GM18526 (cell line): Measurements from ENCODE around the gene SLC8A1.

Experiments used
- POLR2A ChIP-seq: IDR thresholded peaks from 3 replicates; pipeline ENCODE4 v1.6.1; 2011; ENCODE audit not compliant: insufficient read length; ENCODE audit errors: extremely low read depth

SLC8A1 gene

DNA sequence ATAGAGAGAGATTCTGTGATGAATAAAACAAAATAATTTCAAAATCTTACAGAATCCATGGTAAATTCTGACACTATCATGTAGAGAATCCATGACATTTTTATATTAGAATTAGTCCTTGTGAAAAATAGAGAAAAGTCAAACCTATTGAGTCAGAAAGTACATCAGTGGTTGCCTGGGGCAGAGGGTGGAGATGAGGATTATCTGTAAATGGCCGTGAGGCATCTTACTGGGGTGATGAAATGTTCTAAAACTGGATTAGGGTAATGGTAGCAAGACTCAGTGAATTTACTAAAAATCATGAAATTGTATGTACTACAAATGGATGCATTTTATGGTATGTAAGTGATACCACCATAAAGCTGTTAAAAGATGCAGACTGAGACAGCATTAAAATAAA is 323.1 kb downstream of the SLC8A1 start:
- TF ChIP-seq POLR2A = no peak

DNA sequence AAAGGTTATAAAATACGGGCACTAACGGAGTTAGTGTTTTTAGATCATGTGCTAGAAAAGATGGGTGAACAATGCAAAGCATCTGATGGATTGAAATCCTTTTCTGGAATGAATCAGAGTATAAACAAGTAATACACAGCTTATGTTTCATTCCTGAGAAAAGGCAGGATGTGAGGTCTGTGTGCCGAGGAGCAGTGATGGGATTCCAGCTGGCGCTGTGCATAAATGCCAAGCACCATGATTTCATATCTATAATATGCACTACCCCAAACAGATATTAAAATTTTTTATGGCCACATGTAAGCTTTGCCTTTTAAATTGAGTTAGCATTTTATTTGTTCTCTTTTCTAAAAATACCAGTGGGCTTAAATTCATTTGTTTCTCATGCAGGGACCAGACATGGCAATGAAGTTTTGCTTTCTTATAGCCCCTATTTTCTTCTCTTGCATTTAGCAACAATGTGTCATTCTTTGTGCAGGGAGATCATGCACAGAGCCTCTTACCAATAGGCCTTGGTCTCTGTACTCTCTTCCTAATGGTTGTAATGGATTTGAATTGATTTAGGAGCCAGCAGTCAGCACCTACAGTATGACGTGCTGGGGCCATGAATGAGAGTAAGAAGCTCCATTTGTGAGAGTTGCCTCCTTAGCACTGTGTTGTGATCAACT is 323.9 kb downstream of the SLC8A1 start:
- TF ChIP-seq POLR2A = no peak

DNA sequence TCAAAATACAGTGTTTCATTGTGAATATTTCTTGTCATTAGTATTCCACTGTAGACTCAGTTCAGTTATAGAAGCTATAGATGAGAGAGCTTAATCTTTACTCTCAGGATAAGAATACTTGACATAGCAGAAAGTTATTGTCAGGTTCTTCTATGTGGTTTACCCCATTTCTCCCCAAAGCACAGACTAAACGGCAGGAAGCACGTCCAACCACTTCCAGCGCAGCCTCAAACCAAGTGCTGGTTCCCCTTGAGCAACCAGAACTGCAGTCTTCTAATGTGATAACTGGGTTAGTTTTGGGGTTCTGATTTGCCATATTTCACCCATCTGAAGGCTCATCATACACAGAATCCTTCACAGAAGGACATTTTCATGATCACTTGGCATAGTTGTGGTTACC is 324.7 kb downstream of the SLC8A1 start:
- TF ChIP-seq POLR2A = no peak

DNA sequence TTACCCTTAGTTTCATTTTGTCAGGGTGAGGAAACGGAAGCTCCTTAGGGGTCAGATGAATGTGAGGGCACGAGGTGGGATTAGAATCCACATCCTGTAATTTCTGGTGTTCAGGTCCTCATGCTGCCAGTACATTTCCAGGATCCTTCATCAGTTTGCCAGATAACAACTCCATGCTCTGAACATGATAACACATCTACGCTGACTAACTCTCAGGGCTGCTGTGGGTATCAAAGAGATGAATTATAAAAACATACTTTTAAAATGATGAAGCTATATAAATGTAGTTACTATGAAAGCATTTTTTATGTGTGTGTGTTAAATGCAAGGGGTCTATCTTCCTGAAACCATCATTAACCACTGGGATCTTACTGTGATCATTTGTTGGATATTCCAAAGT is 325.9 kb downstream of the SLC8A1 start:
- no peak for TF ChIP-seq POLR2A

DNA sequence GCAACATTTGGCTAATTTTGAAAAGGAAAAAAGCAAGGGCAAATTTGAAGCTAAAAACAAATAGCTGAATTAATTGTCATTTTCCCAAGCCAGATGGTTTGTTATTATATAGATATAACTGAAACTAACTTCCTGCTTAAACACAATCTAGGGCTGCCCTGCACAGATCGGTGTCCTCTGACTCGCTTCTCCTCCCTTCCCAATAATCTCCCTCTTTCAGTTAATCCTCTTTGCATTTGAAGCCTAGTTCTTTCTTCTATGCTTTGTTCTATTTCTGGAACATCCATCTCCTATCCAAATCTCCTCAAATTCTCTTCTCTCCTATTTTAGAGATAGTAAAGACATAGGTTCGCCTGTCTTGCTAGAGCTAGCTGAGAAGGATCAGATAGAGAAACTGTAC is 328.1 kb downstream of the SLC8A1 start:
- no peak for TF ChIP-seq POLR2A

DNA sequence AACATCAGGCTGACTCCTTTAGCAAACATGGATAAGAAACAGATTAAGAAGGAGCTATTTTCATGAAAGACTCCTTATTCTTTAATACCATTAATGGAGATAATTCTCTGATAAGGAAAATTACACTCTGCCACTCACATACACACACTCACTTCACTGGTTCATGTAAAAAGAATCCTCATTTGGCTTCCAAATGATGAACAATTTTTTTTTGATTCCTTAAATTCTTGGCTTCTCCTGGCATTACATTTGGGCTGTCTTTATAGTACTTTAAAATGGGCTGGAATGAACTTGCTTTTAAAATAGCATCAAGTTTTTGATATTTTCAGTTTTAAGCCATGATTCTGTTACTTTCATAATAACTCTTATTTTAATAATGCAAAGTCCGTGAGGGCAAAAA is 328.6 kb downstream of the SLC8A1 start:
- TF ChIP-seq POLR2A = no peak

DNA sequence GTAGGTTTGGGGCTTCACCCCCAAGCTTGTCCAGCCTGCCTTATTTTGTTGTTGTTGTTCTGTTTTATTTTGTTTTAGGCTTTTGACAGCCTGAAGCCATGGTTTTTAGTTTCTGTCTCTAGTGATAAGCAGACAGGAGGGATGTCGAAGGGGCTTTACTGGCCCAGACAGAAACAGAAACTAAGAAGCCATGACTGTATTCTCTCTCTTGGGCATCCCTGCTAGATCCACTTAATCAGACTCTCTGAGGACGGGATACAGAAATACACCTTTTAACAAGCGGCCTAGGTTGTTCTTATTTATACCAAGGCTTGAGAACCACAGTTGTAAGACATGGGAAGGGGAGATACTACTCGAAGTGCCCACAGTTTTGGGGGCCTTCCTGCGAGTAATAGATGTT is 330.9 kb downstream of the SLC8A1 start:
- TF ChIP-seq POLR2A = no peak

DNA sequence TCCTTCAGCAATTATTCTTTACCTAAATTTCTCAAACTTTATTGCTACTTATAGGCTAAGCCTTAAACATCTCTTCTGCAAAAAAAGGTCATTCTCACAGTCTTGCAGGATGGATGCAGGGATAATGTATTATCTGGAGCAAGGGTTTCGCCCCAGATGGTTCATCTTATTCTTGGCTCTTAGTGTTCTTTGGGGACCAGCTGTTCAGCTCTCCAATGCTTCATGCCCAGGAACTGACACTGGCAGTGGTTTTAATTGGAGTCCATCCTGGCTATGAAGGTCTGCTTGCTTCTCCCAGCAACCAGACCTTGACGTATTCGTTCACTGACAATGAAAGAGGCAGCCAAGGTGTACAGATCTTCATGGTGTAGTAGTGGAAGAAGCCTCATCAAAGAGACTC is 331.9 kb downstream of the SLC8A1 start:
- no peak for TF ChIP-seq POLR2A

DNA sequence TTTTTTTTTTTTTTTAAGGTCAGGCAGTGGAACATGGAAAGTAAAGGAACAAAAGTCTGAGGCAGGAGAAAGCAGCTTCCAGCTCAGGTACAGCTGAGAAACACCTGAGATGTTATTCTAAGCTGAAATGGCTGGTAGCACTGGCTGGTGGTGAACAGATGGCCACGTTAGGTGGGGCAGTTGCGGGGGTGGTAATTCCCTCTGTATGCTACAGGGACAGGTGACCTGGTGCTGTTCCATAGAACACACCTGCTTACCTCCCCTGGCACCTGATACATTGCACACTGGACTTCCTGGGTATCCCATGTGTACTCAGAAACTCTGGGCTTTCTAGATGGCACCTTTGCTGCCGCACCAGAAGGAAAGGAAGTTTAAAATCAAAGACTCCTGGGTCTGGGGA is 333.3 kb downstream of the SLC8A1 start:
- TF ChIP-seq POLR2A = no peak

DNA sequence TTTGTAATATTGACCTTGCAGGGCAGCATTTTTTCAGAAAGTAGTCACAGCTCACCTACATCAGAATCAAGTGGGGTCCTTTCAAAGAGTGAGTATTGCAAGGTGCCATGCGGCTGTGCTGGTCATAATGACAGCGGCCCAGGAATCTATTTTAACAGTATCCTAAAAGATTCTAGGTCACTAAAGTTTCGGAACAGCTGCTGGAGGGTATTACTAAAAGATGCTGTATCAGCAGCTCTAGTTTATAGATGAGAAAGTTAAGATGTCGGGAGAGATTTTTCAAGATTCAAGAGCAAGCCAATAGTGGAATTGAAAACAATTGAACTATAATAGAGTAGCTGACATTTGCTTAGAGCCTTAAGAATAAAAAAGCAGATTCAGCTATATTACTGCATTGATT is 336.0 kb downstream of the SLC8A1 start:
- TF ChIP-seq POLR2A = no peak

DNA sequence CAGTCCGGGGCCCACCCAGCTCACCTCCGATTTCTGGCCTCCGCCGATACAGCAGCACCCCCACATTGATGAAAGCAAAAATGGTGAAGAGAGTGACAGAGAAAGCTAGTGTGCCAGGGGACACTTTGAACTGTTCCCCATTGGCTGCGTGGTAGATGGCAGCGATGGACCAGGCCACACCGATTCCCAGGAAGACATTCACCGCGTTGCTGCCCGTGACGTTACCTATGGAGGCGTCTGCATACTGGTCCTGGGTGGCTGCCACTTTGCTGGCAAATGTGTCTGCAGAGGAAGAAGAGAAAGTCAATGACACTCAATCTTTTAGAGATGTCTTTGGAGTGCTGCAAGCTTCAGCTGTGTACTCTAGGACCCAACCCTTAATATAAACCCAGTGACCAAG is 336.5 kb downstream of the SLC8A1 start:
- TF ChIP-seq POLR2A = no peak

DNA sequence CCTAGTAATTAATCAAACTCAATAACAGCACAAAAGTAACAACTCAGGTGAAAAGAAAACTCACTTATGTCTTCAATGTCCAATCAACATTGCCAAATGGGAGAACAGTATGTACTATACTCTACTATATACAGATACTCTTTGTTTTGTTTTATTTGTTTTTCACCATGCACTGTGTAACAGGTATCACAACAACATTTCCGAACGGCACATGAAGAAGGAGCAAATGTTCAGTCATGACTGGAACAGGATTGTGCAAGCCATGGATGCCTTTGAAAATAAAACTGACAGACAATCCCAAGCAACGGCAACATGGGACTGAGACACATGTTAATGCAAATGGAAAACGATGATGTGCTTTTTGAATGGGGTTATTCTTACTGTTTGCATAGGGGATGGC is 337.9 kb downstream of the SLC8A1 start:
- TF ChIP-seq POLR2A = no peak

DNA sequence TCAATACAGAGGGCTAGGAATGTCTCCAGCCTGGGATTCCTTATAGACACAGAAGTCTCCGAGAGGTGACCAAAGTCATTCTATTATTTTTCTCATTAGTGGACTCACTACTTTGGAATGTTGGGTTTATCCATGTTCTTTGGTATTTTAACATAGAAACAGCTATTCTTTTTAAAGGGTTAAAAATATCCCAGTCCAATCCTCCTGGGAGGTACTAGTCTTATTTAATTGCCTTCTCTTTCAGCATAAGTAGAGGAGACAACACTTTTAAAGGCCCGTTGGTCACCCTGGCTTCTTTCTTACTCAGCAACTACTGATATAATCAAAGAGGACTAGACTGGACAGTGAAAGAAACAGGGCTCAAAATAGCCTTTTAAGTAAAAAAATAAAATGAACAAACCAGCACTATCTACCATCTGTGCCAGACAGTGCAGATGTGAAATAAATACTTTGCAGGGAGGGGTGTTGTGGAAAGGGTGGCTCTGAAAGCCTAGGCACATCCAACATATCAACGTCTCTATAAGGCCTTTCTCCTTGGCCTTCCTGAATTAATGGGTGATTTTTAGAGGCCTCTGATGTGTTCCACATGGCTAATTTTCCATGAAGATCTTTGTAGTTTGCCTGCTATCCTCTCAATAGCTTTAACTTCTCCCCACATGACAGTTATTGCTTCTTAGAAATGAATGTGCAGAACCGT is 338.5 kb downstream of the SLC8A1 start:
- TF ChIP-seq POLR2A = no peak

DNA sequence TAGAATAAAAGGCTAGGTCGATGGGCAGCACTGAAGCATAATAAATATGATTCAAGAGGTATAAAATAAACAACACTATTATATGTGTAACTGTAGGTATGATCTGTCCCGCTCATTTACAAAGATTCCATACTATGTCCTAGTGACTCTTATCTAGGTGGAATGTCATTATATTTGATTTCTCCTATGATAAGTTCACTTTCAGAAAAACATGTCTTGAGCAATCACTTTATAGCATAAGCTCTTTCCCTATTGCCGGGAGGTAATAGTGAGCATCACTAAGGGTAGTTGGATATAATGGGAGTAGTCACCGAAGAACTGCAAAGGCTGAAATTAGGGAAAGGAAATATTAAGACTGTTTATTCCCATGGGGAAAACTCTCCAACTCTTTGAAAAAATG is 342.5 kb downstream of the SLC8A1 start:
- TF ChIP-seq POLR2A = no peak

DNA sequence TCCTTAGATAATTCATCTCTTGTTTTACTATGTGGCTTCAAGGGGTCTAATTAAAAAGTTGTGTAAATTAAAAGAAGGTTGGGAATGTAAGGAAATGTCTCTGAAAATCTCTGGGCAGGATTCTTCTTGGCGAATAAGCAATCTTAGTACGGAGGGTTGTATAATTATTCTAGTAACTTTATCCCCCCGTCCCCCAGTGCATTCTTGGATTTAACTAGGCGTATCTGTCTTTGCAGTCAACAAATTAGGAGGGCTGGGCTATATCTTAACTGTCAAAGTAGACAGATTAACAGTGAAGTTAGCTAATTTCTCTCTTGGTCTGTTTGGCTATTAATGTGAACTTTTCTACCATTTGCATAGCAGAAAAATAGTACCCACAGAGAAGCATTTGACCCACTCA is 343.0 kb downstream of the SLC8A1 start:
- no peak for TF ChIP-seq POLR2A

DNA sequence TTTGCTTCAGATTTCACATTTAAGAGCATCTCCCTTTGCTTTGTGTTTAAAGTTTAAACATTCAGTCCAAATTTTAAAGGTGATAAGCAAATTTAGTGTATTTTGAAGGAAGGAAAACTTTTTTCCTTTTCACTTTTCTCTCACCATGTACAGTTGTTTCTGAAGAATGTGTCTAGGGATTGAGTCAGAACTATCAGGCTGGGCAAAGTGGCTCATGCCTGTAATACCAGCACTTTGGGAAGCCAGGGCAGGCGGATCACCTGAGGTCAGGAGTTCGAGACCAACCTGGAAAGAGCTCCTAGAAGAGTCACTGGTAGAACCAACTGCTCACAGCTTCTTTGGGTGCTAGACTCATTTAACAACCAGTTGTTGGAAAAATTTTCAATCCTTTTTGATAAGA is 345.8 kb downstream of the SLC8A1 start:
- no peak for TF ChIP-seq POLR2A

DNA sequence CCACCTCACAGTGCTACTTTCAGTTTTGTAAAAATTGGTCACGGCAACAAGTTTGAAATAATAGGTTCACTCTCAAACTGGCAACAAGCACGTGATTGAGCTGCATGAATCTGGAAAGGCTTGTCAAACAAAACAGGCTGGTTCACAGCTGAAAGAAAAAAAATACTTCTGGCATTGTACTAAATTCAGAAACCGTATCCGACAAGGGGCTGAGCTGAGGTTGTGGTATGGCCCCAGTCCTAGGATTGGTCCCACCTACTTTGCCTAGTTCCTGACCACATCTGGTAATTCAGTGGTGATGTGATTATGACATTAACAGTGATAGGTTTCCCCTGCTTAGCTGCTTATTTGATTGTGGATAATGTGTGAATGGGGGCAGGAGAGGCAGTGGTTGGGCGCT is 346.3 kb downstream of the SLC8A1 start:
- no peak for TF ChIP-seq POLR2A

DNA sequence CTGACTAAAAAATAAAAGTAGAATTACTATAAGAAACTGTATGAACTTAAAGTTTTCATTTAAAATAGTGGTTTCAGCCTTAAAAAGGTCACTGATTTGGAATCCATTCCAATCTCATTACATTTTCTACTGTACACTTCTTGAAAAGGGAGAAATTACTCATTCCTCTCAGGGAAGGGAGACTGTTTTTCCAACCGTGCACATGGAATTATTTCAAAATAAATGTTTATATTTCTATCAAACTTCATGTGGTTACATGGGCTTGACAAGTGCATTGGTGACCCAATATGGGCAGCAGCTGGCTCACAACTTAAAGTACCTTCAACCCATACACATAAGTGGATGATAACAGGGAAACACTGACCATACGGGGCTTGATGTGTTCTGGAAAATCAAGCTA is 348.3 kb downstream of the SLC8A1 start:
- no peak for TF ChIP-seq POLR2A

DNA sequence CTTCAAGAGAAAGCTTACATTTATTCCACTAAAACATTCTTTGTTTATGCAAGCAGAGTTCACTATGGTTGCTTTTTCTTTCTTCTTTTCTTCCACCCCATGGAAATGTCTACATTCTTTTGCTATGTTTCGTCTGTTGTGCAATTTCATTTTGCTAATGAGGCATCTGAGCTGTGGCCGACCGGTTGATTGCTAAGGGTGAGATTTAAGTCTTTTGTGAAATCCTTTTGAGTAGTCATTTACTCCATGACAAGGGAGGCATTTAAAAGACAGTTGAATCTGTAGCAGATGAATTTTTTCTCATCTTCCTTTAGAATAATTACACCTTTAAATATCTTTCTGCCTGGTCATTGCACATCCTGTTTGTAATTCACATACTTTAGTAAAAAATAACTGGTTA is 348.7 kb downstream of the SLC8A1 start:
- TF ChIP-seq POLR2A = no peak
